ENCODE measurements around the gene LRRTM4.

The LRRTM4 gene

DNA sequence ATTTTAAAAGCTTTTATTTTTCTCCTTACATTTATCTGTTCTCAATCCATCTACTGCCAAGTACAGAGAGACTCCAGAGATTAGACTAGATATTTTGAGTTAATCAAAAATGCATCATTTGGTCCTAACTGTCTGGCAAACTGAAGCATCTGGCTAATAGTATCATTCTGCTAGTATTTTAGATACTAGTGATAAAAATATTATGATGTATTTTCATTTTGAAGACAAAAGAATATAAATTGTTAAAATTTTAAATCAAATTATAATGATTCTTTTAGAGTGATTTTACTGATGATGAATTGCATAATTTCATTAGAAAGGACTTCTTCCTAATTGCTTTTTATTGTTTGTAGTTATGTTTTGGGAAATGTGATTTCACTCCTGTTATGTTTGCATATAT lies 584.0 kb downstream of the LRRTM4 start:
- Mint-ChIP-seq H3K27ac (no peak overlapping the region), H3K4me3 (no peak overlapping the region), H3K27me3 (no peaks in the 10 kb centered on the region), H3K9me3 (peaks cover 2% of the 10 kb centered on the region), H3K4me1 (no peaks in the 10 kb centered on the region), H3K36me3 (no peaks in the 10 kb centered on the region)
- ATAC-seq = no peak

DNA sequence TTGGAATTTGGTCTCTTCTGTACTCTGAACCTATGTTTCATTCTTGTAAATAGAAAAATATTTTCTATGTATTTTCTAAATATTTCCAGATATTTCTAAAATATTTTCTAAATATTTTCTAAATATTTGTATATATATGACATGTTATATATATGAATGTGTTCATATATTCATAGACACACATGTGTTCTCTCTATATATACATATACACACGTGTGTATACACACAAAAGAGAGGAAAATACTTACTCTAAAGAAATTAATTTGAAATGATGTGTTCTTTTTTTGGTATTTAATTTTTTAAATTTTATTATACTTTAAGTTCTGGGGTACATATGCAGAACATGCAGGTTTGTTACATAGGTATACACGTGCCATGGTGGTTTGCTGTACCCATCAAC lies 589.6 kb downstream of the LRRTM4 start:
- Mint-ChIP-seq H3K9me3 (no peaks in the 10 kb centered on the region), H3K27ac (no peak overlapping the region)

DNA sequence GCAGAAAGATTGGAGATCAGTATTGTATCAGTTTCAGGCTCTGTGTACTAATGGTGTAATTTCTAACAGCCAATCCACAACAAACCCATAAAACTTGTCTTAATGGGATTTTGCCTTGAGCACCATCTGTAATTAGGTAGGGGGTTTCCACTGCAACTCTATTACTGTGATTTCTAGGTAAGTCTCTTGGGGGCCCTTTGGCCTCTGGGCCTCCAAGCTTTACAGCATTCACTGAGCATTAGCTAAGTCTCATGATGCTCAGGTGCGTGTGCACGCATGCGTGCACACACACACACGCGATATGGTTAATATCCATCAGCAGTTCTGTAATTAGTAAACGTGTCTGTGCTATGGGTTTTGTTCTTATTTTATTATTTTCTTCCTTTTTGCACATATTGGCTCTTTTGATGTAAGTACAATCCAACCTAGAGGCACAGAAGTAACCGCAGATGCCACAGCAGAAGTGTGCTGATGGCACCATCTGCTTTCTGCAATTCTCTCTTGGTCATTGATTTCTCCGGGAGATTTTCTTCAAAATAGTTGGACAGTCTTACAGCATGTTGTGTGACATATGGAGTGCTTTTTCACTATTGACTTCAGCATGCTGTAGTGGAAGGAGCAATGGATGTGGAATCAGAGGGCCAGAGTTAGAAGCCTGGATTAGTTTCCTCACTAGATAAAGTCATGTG lies 592.0 kb downstream of the LRRTM4 start:
- H3K27me3 Mint-ChIP-seq = no peaks in the 10 kb centered on the region
- no peak overlapping the region for H3K4me3 Mint-ChIP-seq
- no peaks in the 10 kb centered on the region for H3K9me3 Mint-ChIP-seq
- no peak overlapping the region for H3K27ac Mint-ChIP-seq
- no peak for ATAC-seq
- H3K4me1 Mint-ChIP-seq = no peaks in the 10 kb centered on the region
- H3K36me3 Mint-ChIP-seq = no peaks in the 10 kb centered on the region

More for the DNA sequence above, 589.6 kb downstream of the LRRTM4 start:
- no peaks in the 10 kb centered on the region for H3K36me3 Mint-ChIP-seq
- no peak overlapping the region for H3K4me3 Mint-ChIP-seq
- no peaks in the 10 kb centered on the region for H3K27me3 Mint-ChIP-seq
- H3K4me1 Mint-ChIP-seq = no peaks in the 10 kb centered on the region
- ATAC-seq = no peak

DNA sequence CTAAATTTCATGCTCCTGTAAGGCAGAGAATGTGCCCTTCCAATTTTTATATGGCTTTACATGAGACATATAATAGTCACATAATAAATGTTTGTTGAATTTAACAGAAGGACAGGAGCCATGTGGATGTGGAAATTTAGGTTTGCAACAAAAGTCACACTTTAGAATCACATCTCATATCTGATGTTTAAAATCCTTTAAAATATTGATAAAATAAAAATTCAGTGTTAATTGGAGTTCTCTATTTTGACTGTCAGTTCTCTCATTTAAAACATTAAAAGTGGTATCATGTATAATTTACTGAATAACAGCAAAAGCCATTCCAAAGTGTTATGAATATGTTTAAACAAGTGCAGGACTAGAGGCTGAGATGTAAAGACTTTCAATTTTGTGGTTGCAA lies 594.1 kb downstream of the LRRTM4 start:
- no peak for ATAC-seq
- Mint-ChIP-seq H3K27ac (no peak overlapping the region), H3K4me1 (no peaks in the 10 kb centered on the region), H3K27me3 (no peaks in the 10 kb centered on the region), H3K9me3 (no peaks in the 10 kb centered on the region), H3K36me3 (no peaks in the 10 kb centered on the region), H3K4me3 (no peak overlapping the region)

DNA sequence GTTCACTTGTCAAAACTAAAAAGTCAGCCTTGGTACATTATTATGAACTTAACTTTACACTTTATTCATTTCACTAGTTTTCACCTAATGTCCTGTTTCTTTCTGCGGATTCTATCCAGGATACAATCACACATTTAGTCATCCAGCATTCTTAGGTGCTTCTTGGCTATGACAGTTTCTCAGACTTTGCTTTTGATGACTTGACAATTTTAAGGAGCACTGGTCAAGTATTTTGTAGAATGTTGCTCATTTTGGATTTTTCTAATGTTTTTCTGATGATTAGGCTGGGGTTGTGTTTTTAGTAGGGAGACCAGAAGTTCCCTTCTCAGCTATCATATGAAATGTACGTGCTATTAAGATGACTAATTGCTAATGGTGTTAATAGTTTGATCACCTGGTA lies 601.2 kb downstream of the LRRTM4 start:
- Mint-ChIP-seq H3K27me3 (no peaks in the 10 kb centered on the region), H3K36me3 (no peaks in the 10 kb centered on the region), H3K4me3 (no peak overlapping the region), H3K4me1 (no peaks in the 10 kb centered on the region), H3K27ac (no peak overlapping the region), H3K9me3 (peaks cover 10% of the 10 kb centered on the region)
- ATAC-seq = no peak

DNA sequence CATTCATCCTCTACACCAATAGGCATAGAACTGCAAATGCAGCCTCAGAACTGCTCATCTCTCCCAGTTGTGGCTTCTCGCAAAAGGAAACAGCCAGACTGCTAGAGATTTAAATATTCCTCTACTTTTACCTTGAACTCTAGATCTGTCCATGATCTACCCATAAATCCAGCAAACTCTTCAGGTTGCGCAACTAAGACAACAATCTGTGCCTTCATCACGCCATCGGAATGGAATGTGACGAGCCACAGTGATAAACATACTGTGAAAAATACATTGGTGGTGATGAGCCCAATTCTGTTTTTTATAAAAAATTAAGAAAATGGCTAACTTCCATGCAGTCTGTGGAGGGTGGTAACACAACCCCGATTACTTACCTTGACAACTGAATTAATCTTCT lies 626.7 kb downstream of the LRRTM4 start:
- H3K27me3 Mint-ChIP-seq = no peaks in the 10 kb centered on the region
- no peaks in the 10 kb centered on the region for H3K36me3 Mint-ChIP-seq
- no peak overlapping the region for H3K4me3 Mint-ChIP-seq
- no peak overlapping the region for H3K27ac Mint-ChIP-seq
- no peak for ATAC-seq
- no peaks in the 10 kb centered on the region for H3K4me1 Mint-ChIP-seq
- peaks cover 4% of the 10 kb centered on the region for H3K9me3 Mint-ChIP-seq

DNA sequence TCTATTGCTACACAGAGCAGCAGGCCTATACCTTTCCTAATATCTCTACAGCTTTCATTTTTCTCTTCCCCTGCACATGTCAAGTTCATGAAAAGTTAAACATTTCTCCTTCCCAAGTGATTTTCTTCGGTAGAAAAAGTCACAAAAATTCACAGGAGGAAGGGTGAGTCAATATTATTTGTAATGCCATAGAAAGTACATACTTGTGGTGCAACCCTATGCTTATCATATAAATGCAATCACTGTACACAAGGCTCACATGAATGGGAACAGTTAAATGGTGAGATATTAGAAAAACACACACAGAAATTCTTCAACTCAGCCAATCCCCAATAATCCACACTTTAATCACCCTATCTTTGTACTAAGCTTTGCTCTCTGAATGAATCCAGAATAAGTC lies 651.6 kb downstream of the LRRTM4 start:
- no peaks in the 10 kb centered on the region for H3K27me3 Mint-ChIP-seq
- no peaks in the 10 kb centered on the region for H3K36me3 Mint-ChIP-seq
- no peaks in the 10 kb centered on the region for H3K4me1 Mint-ChIP-seq
- ATAC-seq = no peak
- no peak overlapping the region for H3K4me3 Mint-ChIP-seq
- no peaks in the 10 kb centered on the region for H3K9me3 Mint-ChIP-seq
- no peak overlapping the region for H3K27ac Mint-ChIP-seq

DNA sequence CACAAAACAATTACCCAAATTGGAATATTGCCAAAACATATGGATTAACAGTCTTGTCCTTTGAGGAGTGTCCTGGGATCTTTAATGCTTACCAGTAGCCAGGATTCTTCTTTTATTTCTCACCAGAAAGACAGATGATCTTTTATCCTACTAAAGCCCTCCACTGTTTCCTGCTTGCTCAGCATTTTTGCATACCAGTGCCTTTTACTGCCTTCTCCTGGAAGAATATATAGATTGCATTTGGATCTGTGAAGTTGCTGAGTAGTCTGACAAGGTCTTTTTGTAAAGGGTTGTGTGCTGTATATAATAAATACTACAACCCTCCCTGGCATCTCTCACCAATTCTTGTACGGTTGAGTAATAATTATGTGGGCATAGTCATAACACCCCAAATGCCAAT lies 652.2 kb downstream of the LRRTM4 start:
- no peak overlapping the region for H3K27ac Mint-ChIP-seq
- no peaks in the 10 kb centered on the region for H3K4me1 Mint-ChIP-seq
- H3K36me3 Mint-ChIP-seq = no peaks in the 10 kb centered on the region
- H3K9me3 Mint-ChIP-seq = no peaks in the 10 kb centered on the region
- H3K27me3 Mint-ChIP-seq = no peaks in the 10 kb centered on the region
- no peak for ATAC-seq
- no peak overlapping the region for H3K4me3 Mint-ChIP-seq

DNA sequence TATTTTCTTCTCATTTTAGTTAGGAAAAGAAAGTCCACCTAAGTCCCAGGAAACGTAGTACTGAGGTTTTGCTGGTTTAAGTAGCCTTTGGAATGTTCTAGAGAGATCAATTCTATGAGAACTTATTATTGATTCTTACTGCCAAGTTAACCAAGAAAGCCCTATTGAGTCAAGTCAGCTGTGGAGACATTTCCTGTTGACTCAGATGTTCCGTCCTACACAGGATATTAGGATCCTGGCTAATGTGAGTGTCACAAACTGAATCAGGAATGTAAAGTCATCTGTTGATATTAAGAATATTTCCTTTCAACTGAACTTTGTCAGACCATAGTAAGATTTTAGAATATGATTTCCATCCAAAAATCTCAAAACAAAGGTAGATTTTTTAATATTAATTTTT lies 654.3 kb downstream of the LRRTM4 start:
- Mint-ChIP-seq H3K4me1 (no peaks in the 10 kb centered on the region), H3K27me3 (no peaks in the 10 kb centered on the region), H3K36me3 (no peaks in the 10 kb centered on the region), H3K9me3 (no peaks in the 10 kb centered on the region), H3K4me3 (no peak overlapping the region), H3K27ac (no peak overlapping the region)
- ATAC-seq = no peak

DNA sequence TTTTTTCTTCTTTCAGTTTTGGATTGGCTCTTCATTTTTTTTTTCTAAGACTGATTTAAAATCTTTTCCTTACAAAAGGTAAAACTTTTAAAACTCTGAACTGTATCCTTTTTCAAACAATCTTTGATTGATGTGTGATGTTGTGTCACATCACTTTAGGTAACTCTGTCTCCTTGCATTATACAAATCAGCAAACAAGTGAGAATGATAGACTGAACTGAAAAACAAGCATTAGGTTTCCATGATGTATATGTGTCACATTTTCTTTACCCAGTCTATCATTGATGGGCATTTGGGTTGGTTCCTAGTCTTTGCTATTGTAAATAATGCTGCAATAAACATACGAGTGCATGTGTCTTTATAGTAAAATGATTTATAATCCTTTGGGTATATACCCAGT lies 655.7 kb downstream of the LRRTM4 start:
- Mint-ChIP-seq H3K9me3 (no peaks in the 10 kb centered on the region), H3K4me1 (no peaks in the 10 kb centered on the region), H3K4me3 (no peak overlapping the region), H3K27ac (no peak overlapping the region), H3K36me3 (no peaks in the 10 kb centered on the region), H3K27me3 (no peaks in the 10 kb centered on the region)
- no peak for ATAC-seq

DNA sequence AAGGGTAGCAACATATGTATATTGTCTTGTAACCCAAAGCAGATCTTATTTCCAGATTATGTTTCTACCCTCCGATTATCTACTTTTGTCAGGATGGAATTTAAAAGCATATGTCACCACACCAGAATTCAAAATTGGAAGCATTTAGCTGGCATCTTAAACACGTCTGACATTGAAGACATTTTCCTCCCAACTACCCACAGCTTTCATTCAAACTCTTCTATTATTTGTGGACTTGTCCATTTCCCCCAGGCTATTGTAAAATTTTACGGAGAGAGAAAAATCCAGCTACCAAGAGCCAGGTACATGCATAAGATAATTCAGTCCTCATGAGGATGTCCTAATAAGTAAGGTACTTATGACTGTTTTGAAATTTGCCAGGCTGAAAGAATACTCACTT lies 659.3 kb downstream of the LRRTM4 start:
- no peak for ATAC-seq
- Mint-ChIP-seq H3K4me1 (no peaks in the 10 kb centered on the region), H3K27me3 (no peaks in the 10 kb centered on the region), H3K27ac (no peak overlapping the region), H3K36me3 (no peaks in the 10 kb centered on the region), H3K4me3 (no peak overlapping the region), H3K9me3 (no peaks in the 10 kb centered on the region)

DNA sequence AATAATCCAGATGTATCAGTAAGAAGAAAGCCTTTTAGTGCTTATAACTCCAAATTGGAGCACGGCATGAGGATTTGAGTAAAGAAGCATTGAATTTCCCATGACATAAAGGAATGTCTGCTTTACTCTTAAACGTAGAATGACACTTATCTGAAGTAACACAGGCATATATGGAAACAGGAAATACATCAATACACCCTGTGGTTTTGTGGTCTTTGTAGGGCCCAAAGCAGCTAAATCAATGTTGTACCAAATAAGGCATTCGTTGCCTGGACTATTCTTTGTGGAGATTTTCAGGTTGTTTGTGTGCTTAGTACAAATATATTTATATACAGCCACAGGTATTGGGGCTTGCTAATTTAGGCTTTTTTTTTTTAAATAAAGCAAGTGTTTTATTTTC lies 660.5 kb downstream of the LRRTM4 start:
- H3K4me3 Mint-ChIP-seq = no peak overlapping the region
- no peaks in the 10 kb centered on the region for H3K4me1 Mint-ChIP-seq
- no peaks in the 10 kb centered on the region for H3K9me3 Mint-ChIP-seq
- ATAC-seq = no peak
- no peaks in the 10 kb centered on the region for H3K36me3 Mint-ChIP-seq
- H3K27me3 Mint-ChIP-seq = no peaks in the 10 kb centered on the region
- no peak overlapping the region for H3K27ac Mint-ChIP-seq

DNA sequence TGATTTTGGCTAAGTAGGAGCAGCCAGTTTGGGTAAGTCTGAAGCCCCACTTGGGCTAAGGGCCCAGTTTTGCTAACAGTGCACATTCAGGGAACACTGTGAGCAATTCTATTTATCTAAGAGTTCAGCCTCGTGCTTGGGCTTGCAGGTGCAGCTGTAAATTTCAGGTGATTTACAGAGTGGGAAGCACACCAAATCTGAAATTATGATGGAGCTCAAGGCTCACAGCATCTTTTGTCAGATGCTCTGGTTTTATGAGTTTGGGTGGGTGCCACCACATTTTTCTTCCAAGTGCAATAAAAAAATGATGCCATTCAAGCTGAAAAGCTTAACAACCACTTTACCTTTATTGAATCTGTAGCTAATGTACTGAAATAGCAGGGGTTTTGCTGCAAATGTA lies 671.2 kb downstream of the LRRTM4 start:
- Mint-ChIP-seq H3K4me3 (no peak overlapping the region), H3K27ac (no peak overlapping the region), H3K4me1 (no peaks in the 10 kb centered on the region), H3K9me3 (no peaks in the 10 kb centered on the region), H3K36me3 (no peaks in the 10 kb centered on the region), H3K27me3 (no peaks in the 10 kb centered on the region)
- no peak for ATAC-seq

DNA sequence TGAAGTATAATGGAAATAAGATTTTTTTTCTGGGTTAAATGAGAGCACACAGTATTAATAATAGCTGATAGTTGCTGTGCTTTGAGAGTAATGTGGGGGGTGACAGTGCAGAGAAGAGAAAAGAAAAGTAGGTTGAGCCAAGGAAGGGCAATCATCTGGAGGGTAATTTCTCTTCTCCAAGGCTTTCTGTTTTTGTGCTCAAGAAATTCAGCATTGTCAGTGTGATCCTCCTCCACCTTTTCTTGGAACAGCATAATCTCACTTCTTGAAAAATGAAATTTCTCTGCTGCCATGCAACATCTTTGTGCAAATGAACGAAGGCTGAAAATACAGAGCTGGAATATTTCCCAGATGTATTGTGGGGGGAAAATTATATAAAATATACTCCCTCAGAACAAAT lies 673.1 kb downstream of the LRRTM4 start:
- no peaks in the 10 kb centered on the region for H3K4me1 Mint-ChIP-seq
- H3K4me3 Mint-ChIP-seq = no peak overlapping the region
- no peaks in the 10 kb centered on the region for H3K27me3 Mint-ChIP-seq
- H3K36me3 Mint-ChIP-seq = no peaks in the 10 kb centered on the region
- H3K27ac Mint-ChIP-seq = no peak overlapping the region
- no peak for ATAC-seq
- no peaks in the 10 kb centered on the region for H3K9me3 Mint-ChIP-seq

DNA sequence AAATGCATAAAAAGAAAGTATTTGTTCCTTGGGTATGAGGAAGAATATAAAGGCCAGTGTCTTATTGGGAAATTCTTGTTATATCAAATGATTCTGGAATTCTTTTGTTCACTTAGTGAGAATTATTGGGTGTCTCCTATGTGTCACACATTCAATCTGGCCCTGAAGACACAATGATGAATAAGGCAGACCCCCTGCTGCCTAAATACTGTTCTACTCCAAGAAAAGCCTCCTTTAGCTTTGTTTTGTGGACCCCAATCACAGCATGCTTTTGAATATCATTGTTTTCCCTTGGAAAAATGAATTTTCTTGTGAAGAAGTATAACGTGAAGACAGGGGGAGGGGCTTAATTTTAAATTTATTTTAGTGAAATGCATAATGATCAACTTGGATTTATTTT lies 682.4 kb downstream of the LRRTM4 start:
- Mint-ChIP-seq H3K4me3 (no peak overlapping the region), H3K36me3 (no peaks in the 10 kb centered on the region), H3K27me3 (no peaks in the 10 kb centered on the region), H3K4me1 (no peaks in the 10 kb centered on the region), H3K27ac (no peak overlapping the region), H3K9me3 (no peaks in the 10 kb centered on the region)
- no peak for ATAC-seq

DNA sequence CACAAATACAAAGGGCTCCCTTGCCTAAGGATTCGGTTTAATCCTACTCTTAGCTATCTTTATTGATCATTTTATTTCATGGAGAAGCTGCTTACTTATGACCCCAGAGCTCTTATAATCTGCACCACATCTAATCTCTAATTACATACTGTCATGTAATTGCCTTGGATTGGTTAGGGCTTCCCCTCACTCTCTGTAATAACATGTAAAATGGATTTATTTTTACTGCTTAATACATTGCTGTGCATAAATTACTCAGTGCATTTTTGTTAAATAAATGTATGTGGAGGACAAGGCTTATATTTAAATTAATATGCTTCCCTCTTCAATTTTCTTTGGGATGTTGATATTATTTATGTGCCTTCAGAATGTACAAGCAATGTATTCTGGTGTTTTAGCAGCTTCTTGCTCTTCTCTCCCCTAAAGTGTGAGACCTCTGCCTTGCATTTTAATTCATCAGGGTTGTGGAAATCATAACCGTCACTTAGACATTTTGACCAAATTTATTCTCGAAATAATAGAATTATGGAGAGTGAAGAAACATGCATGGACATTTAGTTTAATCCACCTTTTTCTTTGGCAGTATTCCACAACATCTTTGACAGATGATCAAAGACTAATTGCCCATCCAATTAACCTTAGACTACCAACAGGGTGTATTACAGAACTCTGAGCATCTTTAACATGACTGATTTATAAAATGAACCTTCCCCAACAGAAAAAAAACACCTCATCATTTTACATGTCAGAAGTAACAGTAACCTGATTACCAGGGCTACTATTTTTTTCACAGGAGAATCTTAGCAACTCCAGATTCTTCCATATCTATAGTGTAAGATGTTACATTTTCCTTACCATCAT lies 692.6 kb downstream of the LRRTM4 start:
- H3K9me3 Mint-ChIP-seq = peaks cover 5% of the 10 kb centered on the region
- H3K27ac Mint-ChIP-seq = no peak overlapping the region
- H3K4me3 Mint-ChIP-seq = no peak overlapping the region
- H3K36me3 Mint-ChIP-seq = no peaks in the 10 kb centered on the region
- no peaks in the 10 kb centered on the region for H3K4me1 Mint-ChIP-seq
- no peak for ATAC-seq
- no peaks in the 10 kb centered on the region for H3K27me3 Mint-ChIP-seq

All from stimulated activated memory B cell treated with anti-CD40 and anti-IgM and Interleukin-4, amounts not matched to agents 10 μg/mL and 1 μg/mL and 100 μg/mL, for 72 hours (primary cell).